A549 (cell line): ENCODE results near the gene PLCL1. TPM values are rescaled to one million over a fixed set of nuclear protein-coding genes. Genes with fewer than 3 reads are reported as not detected.

ENCODE experiments used
- ATAC-seq, 2 experiments: fragments of 200-7000 bp in 1 of 2; fragments of >200 bp in 1 of 2; cut with Nextera tagmentation in 1 of 2; cut with Tn5 transposase in 1 of 2; 3 replicates each; pipeline versions ENCODE4 v1.8.0 to v1.9.1; 2018 to 2020; ENCODE audit warnings: mild to moderate bottlenecking in 1 of 2, moderate library complexity in 1 of 2
- CTCF ChIA-PET: fragments of 300-600 bp; sonication (Branson Sonifier 250); formaldehyde crosslinking; extraction: SDS; loops from one replicate; lab custom pipeline; 2021; ENCODE audit warnings: antibody characterized with exemption, inconsistent platforms; lab: Yijun Ruan, JAX
- POLR2A ChIA-PET: fragments of 350-600 bp; formaldehyde crosslinking; extraction: SDS; loops from one replicate; lab custom pipeline; 2021; ENCODE audit warnings: antibody characterized with exemption, inconsistent platforms; lab: Yijun Ruan, JAX
- DNase-seq, 2 experiments: peaks; one replicate each; pipeline versions ENCODE4 v3.0.0 to v3.0.0-alpha.2; 2011 to 2016; ENCODE audit warnings: low read depth in 1 of 2, low spot score in 1 of 2
- FAIRE-seq: peaks from 2 replicates; lab custom pipeline; 2011; peaks lifted over from hg19 to GRCh38; lab: Jason Lieb, UNC
- H3K27ac ChIP-seq, 2 experiments: fragments of >200 bp; sonication (Bioruptor Twin); formaldehyde crosslinking; 3 replicates each; pipeline ENCODE4 v1.5.1; 2016 to 2017
- H3K4me1 ChIP-seq: fragments of >200 bp; sonication (Bioruptor Twin); formaldehyde crosslinking; 3 replicates; pipeline ENCODE4 v1.6.1; 2016
- H3K4me2 ChIP-seq: fragments of >200 bp; sonication (Bioruptor Twin); formaldehyde crosslinking; 3 replicates; pipeline ENCODE4 v1.6.1; 2016
- H3K4me3 ChIP-seq: fragments of >200 bp; sonication (Bioruptor Twin); formaldehyde crosslinking; 3 replicates; pipeline ENCODE4 v1.5.1; 2016
- H3K9me3 ChIP-seq: fragments of >200 bp; sonication (Bioruptor Twin); formaldehyde crosslinking; 3 replicates; pipeline ENCODE4 v1.6.1; 2016
- BHLHE40 ChIP-seq: IDR thresholded peaks from 2 replicates; pipeline ENCODE4 v1.6.1; 2012; ENCODE audit warnings: low read depth, low read length, inconsistent platforms
- CBX2 ChIP-seq: fragments of 200-600 bp; sonication (generic); IDR thresholded peaks from 2 replicates; pipeline ENCODE4 v1.6.1; 2016; ENCODE audit warnings: low read depth, mild to moderate bottlenecking, borderline replicate concordance
- CHD2 ChIP-seq: fragments of 150-350 bp; IDR thresholded peaks from 2 replicates; pipeline ENCODE4 v1.6.1; 2014; ENCODE audit warnings: low read length; ENCODE audit not compliant: partially characterized antibody
- EHF ChIP-seq: fragments of 250-450 bp; sonication (Bioruptor Pico); IDR thresholded peaks from 2 replicates; pipeline ENCODE4 v1.5.0; 2020; ENCODE audit warnings: mild to moderate bottlenecking
- EP300 ChIP-seq, 2 experiments: fragments of >200 bp; sonication (Bioruptor Twin); formaldehyde crosslinking; IDR thresholded peaks; 2 replicates in 1 of 2; 3 replicates in 1 of 2; pipeline ENCODE4 v1.6.1; 2016 to 2017
- ESRRA ChIP-seq: fragments of 150-350 bp; IDR thresholded peaks from 2 replicates; pipeline ENCODE4 v1.6.1; 2014; ENCODE audit warnings: mild to moderate bottlenecking, low read length, borderline replicate concordance
- FOSB ChIP-seq: fragments of 250-450 bp; sonication (Bioruptor Pico); IDR thresholded peaks from 2 replicates; pipeline ENCODE4 v1.5.0; 2020; ENCODE audit warnings: mild to moderate bottlenecking, moderate library complexity
- FOSL2 ChIP-seq, 2 experiments: fragments of 450-650 bp in 1 of 2; fragments of >200 bp in 1 of 2; sonication (Bioruptor Twin) in 1 of 2; formaldehyde crosslinking; IDR thresholded peaks; 2 replicates each; pipeline versions ENCODE4 v1.5.0 to v1.6.1; 2016 to 2020; ENCODE audit warnings: mild to moderate bottlenecking in 1 of 2, moderate library complexity in 1 of 2
- GATA3 ChIP-seq: IDR thresholded peaks from 2 replicates; pipeline ENCODE4 v1.6.1; 2012; ENCODE audit warnings: borderline replicate concordance
- HEYL ChIP-seq: fragments of 250-450 bp; sonication (Bioruptor Pico); IDR thresholded peaks from 2 replicates; pipeline ENCODE4 v1.8.0; 2021; ENCODE audit warnings: mild to moderate bottlenecking, moderate library complexity
- HOXA7 ChIP-seq: fragments of 250-450 bp; sonication (Bioruptor Pico); IDR thresholded peaks from 2 replicates; pipeline ENCODE4 v1.5.0; 2020; ENCODE audit warnings: mild to moderate bottlenecking, moderate library complexity
- HOXB5 ChIP-seq: fragments of 250-450 bp; sonication (Bioruptor Pico); IDR thresholded peaks from 2 replicates; pipeline ENCODE4 v1.5.0; 2020; ENCODE audit warnings: mild to moderate bottlenecking, moderate library complexity
- JUN ChIP-seq, 2 experiments: fragments of >200 bp; sonication (Bioruptor Twin); formaldehyde crosslinking; IDR thresholded peaks; 2 replicates in 1 of 2; 3 replicates in 1 of 2; pipeline ENCODE4 v1.6.1; 2016 to 2017
- KDM1A ChIP-seq: fragments of 200-600 bp; sonication (generic); IDR thresholded peaks from 2 replicates; pipeline ENCODE4 v1.6.1; 2016; ENCODE audit warnings: low read depth, mild to moderate bottlenecking
- KDM5A ChIP-seq: fragments of 200-600 bp; sonication (generic); IDR thresholded peaks from 2 replicates; pipeline ENCODE4 v1.6.1; 2016; ENCODE audit warnings: antibody characterized with exemption, mild to moderate bottlenecking
- MAFK ChIP-seq: fragments of 450-650 bp; IDR thresholded peaks from 2 replicates; pipeline ENCODE4 v1.6.1; 2014; ENCODE audit not compliant: partially characterized antibody
- MYC ChIP-seq: IDR thresholded peaks from 2 replicates; pipeline ENCODE4 v1.6.1; 2012; ENCODE audit warnings: mild to moderate bottlenecking, inconsistent platforms, low read length, improper control_type of control experiment, borderline replicate concordance
- NR3C1 ChIP-seq: fragments of >200 bp; sonication (Bioruptor Twin); formaldehyde crosslinking; IDR thresholded peaks from 3 replicates; pipeline ENCODE4 v1.6.1; 2017
- PHF8 ChIP-seq: fragments of 200-600 bp; sonication (generic); IDR thresholded peaks from 2 replicates; pipeline ENCODE4 v1.6.1; 2016; ENCODE audit warnings: low read depth, mild to moderate bottlenecking, antibody characterized with exemption, moderate library complexity, borderline replicate concordance
- ZC3H11A ChIP-seq: fragments of 450-650 bp; IDR thresholded peaks from 2 replicates; pipeline ENCODE4 v1.6.1; 2014; ENCODE audit warnings: antibody characterized with exemption, mild to moderate bottlenecking
- ZNF302 ChIP-seq: fragments of 250-450 bp; sonication (Bioruptor Pico); IDR thresholded peaks from 2 replicates; pipeline ENCODE4 v1.9.0; 2021; ENCODE audit warnings: inconsistent platforms, mild to moderate bottlenecking, moderate library complexity
- WGBS: methylation state at CpG from one replicate; pipeline ENCODE4 v1.1.6; 2017; ENCODE audit errors: missing lambda C conversion rate; 5-methylcytosine and 5-hydroxymethylcytosine counted together
- polyA plus RNA-seq, 4 experiments: library from polyadenylated mRNA; depleted of rRNA in 3 of 4; stranded (reverse); fragments of >200 nt; fragmentation: RNase III in 1 of 4; extraction: RNeasy Plus Mini Kit Qiagen cat#74134 plus additional on column Dnase treatment in 1 of 4; gene quantifications; 2 replicates in 3 of 4; 3 replicates in 1 of 4; pipeline ENCODE4 v1.2.3, GENCODE V29; 2011 to 2017
- TF ChIP-seq, protein P1 (sequence below): fragments of >200 bp; sonication (Bioruptor Twin); formaldehyde crosslinking; IDR thresholded peaks from 3 replicates; pipeline ENCODE4 v1.6.1; 2016
- TF ChIP-seq, protein P2 (sequence below): fragments of >200 bp; sonication (Bioruptor Twin); formaldehyde crosslinking; IDR thresholded peaks from 3 replicates; pipeline ENCODE4 v1.5.1; 2016
- TF ChIP-seq, protein P3 (sequence below): fragments of 200-600 bp; sonication (generic); IDR thresholded peaks from 2 replicates; pipeline ENCODE4 v1.6.1; 2016; ENCODE audit warnings: antibody characterized with exemption, mild to moderate bottlenecking, moderate library complexity
- TF ChIP-seq, protein P4 (sequence below): fragments of 450-650 bp; IDR thresholded peaks from 2 replicates; pipeline ENCODE4 v1.6.1; 2014; ENCODE audit warnings: antibody characterized with exemption
- TF ChIP-seq, protein P5 (sequence below): IDR thresholded peaks from 2 replicates; pipeline ENCODE4 v1.6.1; 2012; ENCODE audit warnings: low read depth, borderline replicate concordance
- TF ChIP-seq, protein P6 (sequence below): IDR thresholded peaks from 2 replicates; pipeline ENCODE4 v1.6.1; 2012

PLCL1 gene
- polyA plus RNA-seq, 2 of the 4 experiments (the other 2 are of a cell fraction): 0.03 TPM

DNA sequence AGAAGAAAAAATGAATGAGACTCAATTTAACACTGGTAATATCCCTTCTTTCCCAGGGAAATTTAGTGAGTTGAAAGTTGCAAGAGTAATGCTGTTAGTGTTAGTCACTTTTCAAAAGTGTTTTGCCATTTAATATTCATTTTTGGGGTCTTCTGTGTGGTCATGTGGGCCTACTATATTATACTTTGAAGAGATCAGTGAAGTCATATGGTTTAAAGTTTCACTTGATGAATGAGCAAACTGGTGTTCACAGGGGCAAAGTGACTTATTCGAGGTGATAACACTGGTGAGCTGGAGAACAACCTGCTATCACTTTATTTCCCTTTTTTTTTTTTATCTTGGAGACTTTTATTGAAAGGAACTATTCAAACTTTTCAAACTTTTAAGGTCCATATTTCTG, 196.0 kb downstream of the PLCL1 start:
- 2% methylated on average over 1 of the region's 1 CpG for WGBS
- no peak for TF ChIP-seq HOXA7 (CRISPR knock-in tag)
- no peak for TF ChIP-seq KDM1A
- no peak for TF ChIP-seq MYC
- no peak for TF ChIP-seq FOSB (CRISPR knock-in tag)
- TF ChIP-seq, protein P1, sequence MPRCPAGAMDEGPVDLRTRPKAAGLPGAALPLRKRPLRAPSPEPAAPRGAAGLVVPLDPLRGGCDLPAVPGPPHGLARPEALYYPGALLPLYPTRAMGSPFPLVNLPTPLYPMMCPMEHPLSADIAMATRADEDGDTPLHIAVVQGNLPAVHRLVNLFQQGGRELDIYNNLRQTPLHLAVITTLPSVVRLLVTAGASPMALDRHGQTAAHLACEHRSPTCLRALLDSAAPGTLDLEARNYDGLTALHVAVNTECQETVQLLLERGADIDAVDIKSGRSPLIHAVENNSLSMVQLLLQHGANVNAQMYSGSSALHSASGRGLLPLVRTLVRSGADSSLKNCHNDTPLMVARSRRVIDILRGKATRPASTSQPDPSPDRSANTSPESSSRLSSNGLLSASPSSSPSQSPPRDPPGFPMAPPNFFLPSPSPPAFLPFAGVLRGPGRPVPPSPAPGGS: no peak
- no peak for TF ChIP-seq EP300 (IDR thresholded peaks at IDR 0.05)
- no peak for TF ChIP-seq CHD2
- no peak for TF ChIP-seq PHF8
- no peak for TF ChIP-seq FOSL2 (IDR thresholded peaks at IDR 0.05)
- TF ChIP-seq FOSL2 (CRISPR knock-in tag; IDR thresholded peaks at IDR 0.05): no peak
- no peak for TF ChIP-seq HEYL
- no peak for TF ChIP-seq ESRRA
- TF ChIP-seq, protein P2, sequence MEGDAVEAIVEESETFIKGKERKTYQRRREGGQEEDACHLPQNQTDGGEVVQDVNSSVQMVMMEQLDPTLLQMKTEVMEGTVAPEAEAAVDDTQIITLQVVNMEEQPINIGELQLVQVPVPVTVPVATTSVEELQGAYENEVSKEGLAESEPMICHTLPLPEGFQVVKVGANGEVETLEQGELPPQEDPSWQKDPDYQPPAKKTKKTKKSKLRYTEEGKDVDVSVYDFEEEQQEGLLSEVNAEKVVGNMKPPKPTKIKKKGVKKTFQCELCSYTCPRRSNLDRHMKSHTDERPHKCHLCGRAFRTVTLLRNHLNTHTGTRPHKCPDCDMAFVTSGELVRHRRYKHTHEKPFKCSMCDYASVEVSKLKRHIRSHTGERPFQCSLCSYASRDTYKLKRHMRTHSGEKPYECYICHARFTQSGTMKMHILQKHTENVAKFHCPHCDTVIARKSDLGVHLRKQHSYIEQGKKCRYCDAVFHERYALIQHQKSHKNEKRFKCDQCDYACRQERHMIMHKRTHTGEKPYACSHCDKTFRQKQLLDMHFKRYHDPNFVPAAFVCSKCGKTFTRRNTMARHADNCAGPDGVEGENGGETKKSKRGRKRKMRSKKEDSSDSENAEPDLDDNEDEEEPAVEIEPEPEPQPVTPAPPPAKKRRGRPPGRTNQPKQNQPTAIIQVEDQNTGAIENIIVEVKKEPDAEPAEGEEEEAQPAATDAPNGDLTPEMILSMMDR: no peak
- TF ChIP-seq ZNF302 (CRISPR knock-in tag): no peak
- FAIRE-seq (no peak), DNase-seq (no peak), ATAC-seq (no peak)
- POLR2A ChIA-PET: no interaction called here
- no peak overlapping the region for H3K4me2 ChIP-seq
- no peaks in the 10 kb centered on the region for H3K9me3 ChIP-seq
- H3K27ac ChIP-seq: no peak overlapping the region
- CTCF ChIA-PET: no interaction called here
- no peak overlapping the region for H3K4me3 ChIP-seq
- H3K4me1 ChIP-seq: no peaks in the 10 kb centered on the region

DNA sequence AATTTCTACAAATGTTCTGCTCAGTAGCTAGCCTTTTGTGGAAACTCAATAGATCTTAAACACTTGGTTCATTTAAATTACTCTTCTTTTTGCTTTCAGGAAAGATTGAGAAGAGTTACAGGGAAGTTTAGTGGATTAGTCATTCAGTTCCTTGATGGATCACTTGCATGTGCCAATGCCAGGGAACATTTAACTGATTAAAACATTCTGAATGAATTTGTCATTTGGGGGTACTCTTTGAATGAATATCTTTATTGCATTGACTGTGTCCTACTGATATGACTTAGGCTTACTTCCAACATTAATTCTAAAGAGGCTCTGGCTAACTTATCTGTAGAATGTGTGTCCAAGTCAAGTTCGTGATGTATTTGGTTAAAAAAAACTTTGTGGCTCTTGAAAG, 199.8 kb downstream of the PLCL1 start:
- H3K27ac ChIP-seq: no peak overlapping the region
- H3K4me1 ChIP-seq: no peaks in the 10 kb centered on the region
- CTCF ChIA-PET: no interaction called here
- no peak for ATAC-seq
- no peaks in the 10 kb centered on the region for H3K9me3 ChIP-seq
- WGBS: 3% methylated on average over 1 of the region's 1 CpG
- no peak overlapping the region for H3K4me2 ChIP-seq
- TF ChIP-seq, protein P3, sequence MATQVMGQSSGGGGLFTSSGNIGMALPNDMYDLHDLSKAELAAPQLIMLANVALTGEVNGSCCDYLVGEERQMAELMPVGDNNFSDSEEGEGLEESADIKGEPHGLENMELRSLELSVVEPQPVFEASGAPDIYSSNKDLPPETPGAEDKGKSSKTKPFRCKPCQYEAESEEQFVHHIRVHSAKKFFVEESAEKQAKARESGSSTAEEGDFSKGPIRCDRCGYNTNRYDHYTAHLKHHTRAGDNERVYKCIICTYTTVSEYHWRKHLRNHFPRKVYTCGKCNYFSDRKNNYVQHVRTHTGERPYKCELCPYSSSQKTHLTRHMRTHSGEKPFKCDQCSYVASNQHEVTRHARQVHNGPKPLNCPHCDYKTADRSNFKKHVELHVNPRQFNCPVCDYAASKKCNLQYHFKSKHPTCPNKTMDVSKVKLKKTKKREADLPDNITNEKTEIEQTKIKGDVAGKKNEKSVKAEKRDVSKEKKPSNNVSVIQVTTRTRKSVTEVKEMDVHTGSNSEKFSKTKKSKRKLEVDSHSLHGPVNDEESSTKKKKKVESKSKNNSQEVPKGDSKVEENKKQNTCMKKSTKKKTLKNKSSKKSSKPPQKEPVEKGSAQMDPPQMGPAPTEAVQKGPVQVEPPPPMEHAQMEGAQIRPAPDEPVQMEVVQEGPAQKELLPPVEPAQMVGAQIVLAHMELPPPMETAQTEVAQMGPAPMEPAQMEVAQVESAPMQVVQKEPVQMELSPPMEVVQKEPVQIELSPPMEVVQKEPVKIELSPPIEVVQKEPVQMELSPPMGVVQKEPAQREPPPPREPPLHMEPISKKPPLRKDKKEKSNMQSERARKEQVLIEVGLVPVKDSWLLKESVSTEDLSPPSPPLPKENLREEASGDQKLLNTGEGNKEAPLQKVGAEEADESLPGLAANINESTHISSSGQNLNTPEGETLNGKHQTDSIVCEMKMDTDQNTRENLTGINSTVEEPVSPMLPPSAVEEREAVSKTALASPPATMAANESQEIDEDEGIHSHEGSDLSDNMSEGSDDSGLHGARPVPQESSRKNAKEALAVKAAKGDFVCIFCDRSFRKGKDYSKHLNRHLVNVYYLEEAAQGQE: no peak
- no peak for TF ChIP-seq HOXB5 (CRISPR knock-in tag)
- no peak for TF ChIP-seq PHF8
- TF ChIP-seq, protein P4, sequence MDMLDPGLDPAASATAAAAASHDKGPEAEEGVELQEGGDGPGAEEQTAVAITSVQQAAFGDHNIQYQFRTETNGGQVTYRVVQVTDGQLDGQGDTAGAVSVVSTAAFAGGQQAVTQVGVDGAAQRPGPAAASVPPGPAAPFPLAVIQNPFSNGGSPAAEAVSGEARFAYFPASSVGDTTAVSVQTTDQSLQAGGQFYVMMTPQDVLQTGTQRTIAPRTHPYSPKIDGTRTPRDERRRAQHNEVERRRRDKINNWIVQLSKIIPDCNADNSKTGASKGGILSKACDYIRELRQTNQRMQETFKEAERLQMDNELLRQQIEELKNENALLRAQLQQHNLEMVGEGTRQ: no peak
- TF ChIP-seq HOXA7 (CRISPR knock-in tag): no peak
- TF ChIP-seq FOSL2 (IDR thresholded peaks at IDR 0.05): no peak
- TF ChIP-seq FOSL2 (CRISPR knock-in tag; IDR thresholded peaks at IDR 0.05): no peak
- TF ChIP-seq, protein P5, sequence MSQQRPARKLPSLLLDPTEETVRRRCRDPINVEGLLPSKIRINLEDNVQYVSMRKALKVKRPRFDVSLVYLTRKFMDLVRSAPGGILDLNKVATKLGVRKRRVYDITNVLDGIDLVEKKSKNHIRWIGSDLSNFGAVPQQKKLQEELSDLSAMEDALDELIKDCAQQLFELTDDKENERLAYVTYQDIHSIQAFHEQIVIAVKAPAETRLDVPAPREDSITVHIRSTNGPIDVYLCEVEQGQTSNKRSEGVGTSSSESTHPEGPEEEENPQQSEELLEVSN: no peak
- no peak for TF ChIP-seq ZC3H11A
- TF ChIP-seq CBX2: no peak
- TF ChIP-seq, protein P6, sequence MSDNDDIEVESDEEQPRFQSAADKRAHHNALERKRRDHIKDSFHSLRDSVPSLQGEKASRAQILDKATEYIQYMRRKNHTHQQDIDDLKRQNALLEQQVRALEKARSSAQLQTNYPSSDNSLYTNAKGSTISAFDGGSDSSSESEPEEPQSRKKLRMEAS: no peak
- no peak for TF ChIP-seq BHLHE40
- no peak for TF ChIP-seq EHF (CRISPR knock-in tag)
- TF ChIP-seq GATA3: no peak
- no peak for TF ChIP-seq CHD2
- no peak for TF ChIP-seq JUN (IDR thresholded peaks at IDR 0.05)
- no peak for TF ChIP-seq NR3C1
- TF ChIP-seq FOSB (CRISPR knock-in tag): no peak
- TF ChIP-seq KDM5A: no peak
- no peak for TF ChIP-seq MAFK
- TF ChIP-seq, all 56 proteins: peak for 0
- no peak for FAIRE-seq
- DNase-seq: no peak
- H3K4me3 ChIP-seq: no peak overlapping the region
- POLR2A ChIA-PET: no interaction called here
